Panc1 (cell line): ENCODE measurements around the gene GDI1. TPM values are rescaled to one million over a fixed set of nuclear protein-coding genes. Genes with fewer than 3 reads are reported as not detected.

Source experiments
- ATAC-seq: fragments of 200-7000 bp; cut with Tn5 transposase; 2 replicates; pipeline ENCODE4 v1.9.1; 2020; ENCODE audit warnings: mild to moderate bottlenecking, moderate library complexity
- BruUV-seq: library from RNA; stranded (reverse); fragments of 400-500 nt; replicated peaks from 2 replicates; lab custom pipeline; 2021; lab: Mats Ljungman, UMichigan
- CTCF ChIA-PET: fragments of 300-600 bp; sonication (Branson Sonifier 250); formaldehyde crosslinking; loops from one replicate; lab custom pipeline; 2022; ENCODE audit warnings: antibody characterized with exemption; lab: Charles Lee
- POLR2A ChIA-PET: fragments of 300-600 bp; sonication (Branson Sonifier 250); formaldehyde crosslinking; loops from one replicate; lab custom pipeline; 2022; ENCODE audit warnings: antibody characterized with exemption; lab: Charles Lee
- DNase-seq: peaks from one replicate; pipeline ENCODE4 v3.0.0-alpha.2; 2010; ENCODE audit warnings: low read depth, low spot score
- H3K27ac ChIP-seq: 2 replicates; pipeline ENCODE4 v1.5.1; 2011; ENCODE audit warnings: mild to moderate bottlenecking, low read length, inconsistent platforms
- H3K27me3 ChIP-seq: fragments of 200-500 bp; sonication (Bioruptor generic); 2 replicates; pipeline ENCODE4 v1.6.0; 2014; ENCODE audit warnings: low read length, inconsistent platforms; ENCODE audit not compliant: control insufficient read depth, insufficient read depth
- H3K36me3 ChIP-seq: fragments of 200-500 bp; sonication (Bioruptor generic); 2 replicates; pipeline ENCODE4 v1.5.1; 2014; ENCODE audit warnings: inconsistent platforms, mild to moderate bottlenecking, low read length, moderate library complexity; ENCODE audit not compliant: control insufficient read depth, insufficient read depth
- H3K4me1 ChIP-seq: 2 replicates; pipeline ENCODE4 v1.5.1; 2011; ENCODE audit warnings: inconsistent platforms, mild to moderate bottlenecking, low read length, moderate library complexity; ENCODE audit not compliant: control insufficient read depth, insufficient read depth
- H3K4me3 ChIP-seq, 2 experiments: 2 replicates each; pipeline ENCODE4 v1.5.1; 2011 to 2012; ENCODE audit warnings: low read depth in 2 of 2, low read length in 2 of 2, mild to moderate bottlenecking in 2 of 2, inconsistent platforms in 1 of 2, moderate library complexity in 1 of 2
- H3K9me3 ChIP-seq: fragments of 200-500 bp; sonication (Bioruptor generic); 2 replicates; pipeline ENCODE4 v1.5.1; 2014; ENCODE audit warnings: low read depth, mild to moderate bottlenecking, inconsistent platforms, low read length, moderate library complexity; ENCODE audit not compliant: control insufficient read depth, insufficient read depth
- POLR2AphosphoS5 ChIP-seq: IDR thresholded peaks from 2 replicates; pipeline ENCODE4 v1.6.1; 2012; ENCODE audit warnings: mild to moderate bottlenecking, low read depth, low read length, moderate library complexity
- SIN3A ChIP-seq: IDR thresholded peaks from 2 replicates; pipeline ENCODE4 v1.6.1; 2012; ENCODE audit warnings: low read depth, mild to moderate bottlenecking, low read length, moderate library complexity, borderline replicate concordance; ENCODE audit not compliant: insufficient read depth
- TCF7L2 ChIP-seq: IDR thresholded peaks from 2 replicates; pipeline ENCODE4 v1.6.1; 2011; ENCODE audit warnings: mild to moderate bottlenecking, low read depth, low read length, inconsistent platforms
- in situ Hi-C: cut with HindIII; loops from 2 replicates; pipeline ENCODE4 v1.10.0; 2016; ENCODE audit warnings: low sequenced_read_pairs, low pct_unique_long_range_greater_than_20kb
- intact Hi-C: fragments of 100-400 bp; cut with micrococcal nuclease; formaldehyde crosslinking; loops from one replicate; pipeline ENCODE4 v1.10.0; 2022; ENCODE audit not compliant: unreplicated experiment
- total RNA-seq: library from RNA; stranded (reverse); gene quantifications from one replicate; pipeline ENCODE4 v1.2.1, GENCODE V29; 2021; ENCODE audit not compliant: unreplicated experiment
- TF ChIP-seq, protein P1 (sequence below), 2 experiments: IDR thresholded peaks; 2 replicates each; pipeline ENCODE4 v1.6.1; 2011 to 2012; ENCODE audit warnings: low read depth in 2 of 2, control low read depth in 1 of 2, low read length in 1 of 2, mild to moderate bottlenecking in 1 of 2, moderate library complexity in 1 of 2; ENCODE audit not compliant: insufficient read depth in 1 of 2
- TF ChIP-seq, protein P2 (sequence below): fragments of 450-650 bp; IDR thresholded peaks from 2 replicates; pipeline ENCODE4 v1.5.1; 2017; ENCODE audit warnings: mild to moderate bottlenecking

The GDI1 gene
- total RNA-seq, 1 experiment from 2014 or later = 317 TPM

DNA sequence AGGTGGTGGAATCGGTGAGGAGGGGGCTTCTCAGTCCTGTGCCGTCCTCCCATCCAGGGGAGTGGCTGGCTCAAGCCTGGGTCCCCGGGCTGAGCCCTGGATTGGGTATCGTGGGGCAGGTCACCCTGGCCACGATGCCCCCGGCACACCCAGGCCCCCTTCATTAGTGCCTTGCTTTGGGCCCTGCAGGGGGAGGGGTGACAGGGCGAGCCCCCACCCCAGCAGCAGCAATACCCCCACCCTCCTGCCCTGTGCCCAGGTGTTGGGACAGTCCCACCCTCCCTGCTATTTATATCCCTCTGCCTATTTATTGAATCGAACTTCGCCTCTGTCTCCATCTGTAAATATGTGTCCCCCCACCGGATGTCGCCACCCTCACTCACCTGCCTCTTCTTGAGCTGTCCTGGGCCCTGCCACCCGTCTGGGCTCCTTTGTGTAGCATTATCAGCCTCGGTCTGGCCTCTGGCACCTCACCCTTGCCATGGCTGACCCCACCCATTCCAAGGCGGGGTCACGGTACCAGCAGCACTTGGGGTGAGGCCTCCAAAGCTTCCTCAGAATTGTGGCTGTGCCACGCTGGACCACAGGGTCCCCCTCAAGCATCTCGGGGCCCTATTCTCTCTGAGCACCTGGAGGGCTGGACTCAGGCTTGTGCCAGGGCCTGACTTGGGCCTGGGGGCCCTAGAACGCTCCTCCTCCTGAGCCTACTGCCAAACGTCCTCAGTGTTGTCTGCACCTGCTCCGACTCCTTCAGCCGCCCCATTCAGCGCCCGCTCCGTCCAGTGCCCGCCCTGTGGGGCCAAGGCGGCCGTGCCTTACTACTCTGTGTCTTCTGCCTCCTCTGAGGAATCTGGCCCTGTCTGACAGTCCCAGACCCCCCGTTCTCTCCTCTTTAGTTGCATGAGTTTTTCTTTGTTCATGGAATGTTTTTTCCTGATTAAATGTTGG lies 36.0 kb downstream of the GDI1 start:
- TF ChIP-seq, protein P1, sequence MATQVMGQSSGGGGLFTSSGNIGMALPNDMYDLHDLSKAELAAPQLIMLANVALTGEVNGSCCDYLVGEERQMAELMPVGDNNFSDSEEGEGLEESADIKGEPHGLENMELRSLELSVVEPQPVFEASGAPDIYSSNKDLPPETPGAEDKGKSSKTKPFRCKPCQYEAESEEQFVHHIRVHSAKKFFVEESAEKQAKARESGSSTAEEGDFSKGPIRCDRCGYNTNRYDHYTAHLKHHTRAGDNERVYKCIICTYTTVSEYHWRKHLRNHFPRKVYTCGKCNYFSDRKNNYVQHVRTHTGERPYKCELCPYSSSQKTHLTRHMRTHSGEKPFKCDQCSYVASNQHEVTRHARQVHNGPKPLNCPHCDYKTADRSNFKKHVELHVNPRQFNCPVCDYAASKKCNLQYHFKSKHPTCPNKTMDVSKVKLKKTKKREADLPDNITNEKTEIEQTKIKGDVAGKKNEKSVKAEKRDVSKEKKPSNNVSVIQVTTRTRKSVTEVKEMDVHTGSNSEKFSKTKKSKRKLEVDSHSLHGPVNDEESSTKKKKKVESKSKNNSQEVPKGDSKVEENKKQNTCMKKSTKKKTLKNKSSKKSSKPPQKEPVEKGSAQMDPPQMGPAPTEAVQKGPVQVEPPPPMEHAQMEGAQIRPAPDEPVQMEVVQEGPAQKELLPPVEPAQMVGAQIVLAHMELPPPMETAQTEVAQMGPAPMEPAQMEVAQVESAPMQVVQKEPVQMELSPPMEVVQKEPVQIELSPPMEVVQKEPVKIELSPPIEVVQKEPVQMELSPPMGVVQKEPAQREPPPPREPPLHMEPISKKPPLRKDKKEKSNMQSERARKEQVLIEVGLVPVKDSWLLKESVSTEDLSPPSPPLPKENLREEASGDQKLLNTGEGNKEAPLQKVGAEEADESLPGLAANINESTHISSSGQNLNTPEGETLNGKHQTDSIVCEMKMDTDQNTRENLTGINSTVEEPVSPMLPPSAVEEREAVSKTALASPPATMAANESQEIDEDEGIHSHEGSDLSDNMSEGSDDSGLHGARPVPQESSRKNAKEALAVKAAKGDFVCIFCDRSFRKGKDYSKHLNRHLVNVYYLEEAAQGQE (IDR thresholded peaks at IDR 0.05; ENCODE audit: insufficient read depth in 1 of 2, low read depth in 2 of 2, low read length in 1 of 2) = no peak
- ATAC-seq (peak; percentile 40; the same call in 1 of the 2 replicates), DNase-seq (no peak)
- ChIA-PET POLR2A (interaction anchor here (0.5 kb wide), 1 partner anchor 8 kb away, joined by 5 read pairs; no protein-coding TSS in a partner anchor), CTCF (interaction anchor here (0.7 kb wide), 1 partner anchor 65 kb away, joined by 3 read pairs; no protein-coding TSS in a partner anchor)
- no peaks in the 10 kb centered on the region for H3K36me3 ChIP-seq
- no peak overlapping the region for H3K27ac ChIP-seq
- BruUV-seq = no TSS peak
- in situ Hi-C loops (no loop called here), intact Hi-C loops (no loop called here)
- peaks cover 14% of the 10 kb centered on the region for H3K4me1 ChIP-seq
- H3K27me3 ChIP-seq = no peaks in the 10 kb centered on the region
- no peaks in the 10 kb centered on the region for H3K9me3 ChIP-seq
- no peak overlapping the region for H3K4me3 ChIP-seq

DNA sequence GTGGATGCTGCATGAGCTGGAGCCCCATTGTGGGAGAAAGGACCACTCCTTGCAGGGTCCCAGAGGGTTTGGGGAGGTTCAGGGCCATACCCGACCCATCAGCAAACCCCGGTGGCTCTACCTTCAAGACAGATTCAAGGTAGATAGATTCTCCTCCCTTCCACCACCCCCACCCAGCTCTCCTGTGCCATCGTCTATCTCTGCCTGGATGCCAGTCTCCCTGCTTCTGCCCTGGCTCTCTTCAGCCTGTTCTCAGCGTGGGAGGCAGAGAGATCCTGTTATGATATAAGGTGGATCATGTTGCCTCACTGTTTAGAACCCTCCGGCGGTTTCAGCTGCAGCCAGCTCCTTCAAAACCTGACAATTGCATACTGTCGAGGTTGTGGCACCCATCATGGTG lies 36.7 kb downstream of the GDI1 start:
- ChIA-PET POLR2A (interaction anchor here (0.6 kb wide), 1 partner anchor 52 kb away, joined by 6 read pairs; no protein-coding TSS in a partner anchor), CTCF (no interaction called here)
- H3K36me3 ChIP-seq = no peaks in the 10 kb centered on the region
- DNase-seq = no peak
- TF ChIP-seq TCF7L2 = no peak
- TF ChIP-seq SIN3A = no peak
- TF ChIP-seq POLR2AphosphoS5 = no peak
- TF ChIP-seq, protein P1 (IDR thresholded peaks at IDR 0.05; ENCODE audit: insufficient read depth in 1 of 2, low read depth in 2 of 2, low read length in 1 of 2) = no peak
- TF ChIP-seq, protein P2, sequence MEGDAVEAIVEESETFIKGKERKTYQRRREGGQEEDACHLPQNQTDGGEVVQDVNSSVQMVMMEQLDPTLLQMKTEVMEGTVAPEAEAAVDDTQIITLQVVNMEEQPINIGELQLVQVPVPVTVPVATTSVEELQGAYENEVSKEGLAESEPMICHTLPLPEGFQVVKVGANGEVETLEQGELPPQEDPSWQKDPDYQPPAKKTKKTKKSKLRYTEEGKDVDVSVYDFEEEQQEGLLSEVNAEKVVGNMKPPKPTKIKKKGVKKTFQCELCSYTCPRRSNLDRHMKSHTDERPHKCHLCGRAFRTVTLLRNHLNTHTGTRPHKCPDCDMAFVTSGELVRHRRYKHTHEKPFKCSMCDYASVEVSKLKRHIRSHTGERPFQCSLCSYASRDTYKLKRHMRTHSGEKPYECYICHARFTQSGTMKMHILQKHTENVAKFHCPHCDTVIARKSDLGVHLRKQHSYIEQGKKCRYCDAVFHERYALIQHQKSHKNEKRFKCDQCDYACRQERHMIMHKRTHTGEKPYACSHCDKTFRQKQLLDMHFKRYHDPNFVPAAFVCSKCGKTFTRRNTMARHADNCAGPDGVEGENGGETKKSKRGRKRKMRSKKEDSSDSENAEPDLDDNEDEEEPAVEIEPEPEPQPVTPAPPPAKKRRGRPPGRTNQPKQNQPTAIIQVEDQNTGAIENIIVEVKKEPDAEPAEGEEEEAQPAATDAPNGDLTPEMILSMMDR = no peak
- in situ Hi-C loops (no loop called here), intact Hi-C loops (no loop called here)
- no peaks in the 10 kb centered on the region for H3K27me3 ChIP-seq
- BruUV-seq = no TSS peak
- no peaks in the 10 kb centered on the region for H3K9me3 ChIP-seq
- H3K4me1 ChIP-seq = peaks cover 14% of the 10 kb centered on the region
- H3K4me3 ChIP-seq = no peak overlapping the region
- H3K27ac ChIP-seq = no peak overlapping the region
- ATAC-seq = no peak
